Panc1 (cell line): ENCODE results near the gene GRPEL2.

Experiments
- CTCF ChIP-seq: fragments of 450-650 bp; IDR thresholded peaks from 2 replicates; pipeline ENCODE4 v1.5.1; 2017; ENCODE audit warnings: mild to moderate bottlenecking
- REST ChIP-seq, 2 experiments: IDR thresholded peaks; 2 replicates each; pipeline ENCODE4 v1.6.1; 2011 to 2012; ENCODE audit warnings: low read depth in 2 of 2, control low read depth in 1 of 2, low read length in 1 of 2, mild to moderate bottlenecking in 1 of 2, moderate library complexity in 1 of 2; ENCODE audit not compliant: insufficient read depth in 1 of 2
- SIN3A ChIP-seq: IDR thresholded peaks from 2 replicates; pipeline ENCODE4 v1.6.1; 2012; ENCODE audit warnings: low read depth, mild to moderate bottlenecking, low read length, moderate library complexity, borderline replicate concordance; ENCODE audit not compliant: insufficient read depth

- TF ChIP-seq CTCF: peak; percentile 82
- no peak for TF ChIP-seq REST (IDR thresholded peaks at IDR 0.05; ENCODE audit: insufficient read depth in 1 of 2, low read depth in 2 of 2, low read length in 1 of 2)
- no peak for TF ChIP-seq SIN3A
These were observed 27.8 kb upstream of the GRPEL2 start for GRCh38 chr5:149317281-149318048.
